ENCODE measurements around the gene FOXD3.

- TF ChIP-seq CTCF (IDR thresholded peaks at IDR 0.05 in 8 of 11, conservative IDR thresholded peaks at IDR 0.05 in 3 of 11), result no peak
- no peak for TF ChIP-seq POLR2A (IDR thresholded peaks at IDR 0.05)
- TF ChIP-seq POLR2AphosphoS5 (IDR thresholded peaks at IDR 0.05), result no peak
These were observed 3.7 kb downstream of the FOXD3 start for GRCh38 chr1:63326106-63326472.
